LNCaP clone FGC (cell line): ENCODE measurements around the gene ZNF773.

ENCODE experiments used
- DNase-seq: peaks from one replicate; pipeline ENCODE4 v3.0.0-alpha.2; 2011; ENCODE audit warnings: low read depth
- H3K4me3 ChIP-seq: 2 replicates; pipeline ENCODE4 v1.5.1; 2011; ENCODE audit warnings: mild to moderate bottlenecking, low read depth, low read length, control low read depth
- TF ChIP-seq, protein P1 (sequence below): IDR thresholded peaks from 2 replicates; pipeline ENCODE4 v1.5.1; 2012; ENCODE audit warnings: mild to moderate bottlenecking; ENCODE audit not compliant: control insufficient read depth, insufficient read depth; ENCODE audit errors: extremely low read depth

Gene ZNF773

DNA sequence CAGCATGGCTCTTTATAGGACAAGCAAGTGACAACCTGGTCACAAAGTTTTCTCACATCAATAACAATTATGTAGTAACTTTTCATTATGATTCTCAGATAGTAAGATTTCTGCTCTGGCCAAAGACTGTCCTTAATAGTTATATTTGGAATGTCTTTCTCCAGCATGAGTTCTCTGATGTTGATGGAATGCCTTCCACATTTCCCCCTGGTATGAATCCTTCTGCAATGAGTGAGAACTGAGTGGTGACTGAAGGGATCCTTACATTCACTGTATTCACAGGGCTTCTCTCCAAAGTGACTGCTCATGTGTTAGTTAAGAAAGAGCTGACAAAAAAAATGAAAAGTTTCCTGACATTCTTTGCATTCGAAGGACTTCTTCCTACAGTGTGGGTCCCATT is 46.8 kb downstream of the ZNF773 start:
- DNase-seq = no peak
- H3K4me3 ChIP-seq = no peak overlapping the region
- TF ChIP-seq, protein P1, sequence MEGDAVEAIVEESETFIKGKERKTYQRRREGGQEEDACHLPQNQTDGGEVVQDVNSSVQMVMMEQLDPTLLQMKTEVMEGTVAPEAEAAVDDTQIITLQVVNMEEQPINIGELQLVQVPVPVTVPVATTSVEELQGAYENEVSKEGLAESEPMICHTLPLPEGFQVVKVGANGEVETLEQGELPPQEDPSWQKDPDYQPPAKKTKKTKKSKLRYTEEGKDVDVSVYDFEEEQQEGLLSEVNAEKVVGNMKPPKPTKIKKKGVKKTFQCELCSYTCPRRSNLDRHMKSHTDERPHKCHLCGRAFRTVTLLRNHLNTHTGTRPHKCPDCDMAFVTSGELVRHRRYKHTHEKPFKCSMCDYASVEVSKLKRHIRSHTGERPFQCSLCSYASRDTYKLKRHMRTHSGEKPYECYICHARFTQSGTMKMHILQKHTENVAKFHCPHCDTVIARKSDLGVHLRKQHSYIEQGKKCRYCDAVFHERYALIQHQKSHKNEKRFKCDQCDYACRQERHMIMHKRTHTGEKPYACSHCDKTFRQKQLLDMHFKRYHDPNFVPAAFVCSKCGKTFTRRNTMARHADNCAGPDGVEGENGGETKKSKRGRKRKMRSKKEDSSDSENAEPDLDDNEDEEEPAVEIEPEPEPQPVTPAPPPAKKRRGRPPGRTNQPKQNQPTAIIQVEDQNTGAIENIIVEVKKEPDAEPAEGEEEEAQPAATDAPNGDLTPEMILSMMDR = no peak

DNA sequence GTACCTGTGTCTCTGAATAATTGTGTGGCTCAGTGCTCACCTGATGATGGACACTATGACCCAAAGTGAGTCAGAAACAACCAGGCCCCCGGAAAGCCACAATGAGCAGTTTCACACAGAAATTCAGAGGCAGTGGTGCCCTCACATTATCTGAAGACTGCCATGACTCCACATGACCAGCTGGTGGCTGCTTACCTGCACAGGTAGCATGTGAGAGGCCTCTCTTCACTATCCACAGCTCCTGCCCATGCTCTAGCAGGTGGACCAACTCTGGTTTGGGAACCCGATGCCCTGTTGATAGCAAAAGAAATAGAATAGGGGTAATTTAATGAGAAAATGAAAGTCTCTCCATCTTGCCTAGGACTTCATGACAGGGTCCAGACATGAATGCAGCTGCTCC is 52.7 kb downstream of the ZNF773 start:
- DNase-seq = no peak
- no peak overlapping the region for H3K4me3 ChIP-seq
- TF ChIP-seq, protein P1 = no peak

DNA sequence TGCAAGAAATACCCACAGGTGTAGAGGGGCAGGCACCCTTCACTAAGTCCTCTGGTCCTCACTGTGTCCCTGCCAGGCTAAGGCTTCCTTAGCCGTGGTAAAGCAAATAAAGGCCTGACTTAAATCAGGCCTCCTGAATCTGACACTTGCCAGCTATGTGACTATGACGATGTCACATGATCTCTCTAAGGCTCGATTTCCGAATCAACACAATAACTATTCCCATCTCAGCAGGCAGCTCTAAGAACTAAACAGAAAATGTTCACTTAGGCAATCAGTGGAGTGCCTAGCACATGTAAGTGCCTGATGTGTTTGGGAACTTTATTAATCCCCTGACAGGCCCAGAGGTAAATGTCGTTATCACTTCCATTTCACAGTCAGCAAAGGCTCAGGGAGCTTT is 57.9 kb downstream of the ZNF773 start:
- peak; percentile 19 for DNase-seq
- peak overlapping the region; percentile 96 for H3K4me3 ChIP-seq
- TF ChIP-seq, protein P1 = no peak
